ENCODE measurements around the gene C20orf173.

C20orf173 gene

GRCh38 chr20:35506179-35506578 is 23.3 kb downstream of the C20orf173 start:
- no peak for DNase-seq

- DNase-seq, result no peak
Observed at GRCh38 chr20:35504751-35505150, 24.7 kb downstream of the C20orf173 start.

GRCh38 chr20:35503841-35504561 is 25.5 kb downstream of the C20orf173 start:
- DNase-seq, result no peak

GRCh38 chr20:35503281-35503680 is 26.2 kb downstream of the C20orf173 start:
- no peak for DNase-seq

GRCh38 chr20:35502352-35502751 is 27.1 kb downstream of the C20orf173 start:
- no peak for DNase-seq

GRCh38 chr20:35499271-35499670 is 30.2 kb downstream of the C20orf173 start:
- no peak for DNase-seq

- DNase-seq, result no peak
Observed at GRCh38 chr20:35497780-35498189, 31.7 kb downstream of the C20orf173 start.

GRCh38 chr20:35497320-35497719 is 32.1 kb downstream of the C20orf173 start:
- no peak for DNase-seq

GRCh38 chr20:35496481-35496880 is 33.0 kb downstream of the C20orf173 start:
- no peak for DNase-seq

GRCh38 chr20:35492352-35492751 is 37.1 kb downstream of the C20orf173 start:
- no peak for DNase-seq

- no peak for DNase-seq
Observed at GRCh38 chr20:35491823-35492222, 37.6 kb downstream of the C20orf173 start.

GRCh38 chr20:35490736-35491181 is 38.7 kb downstream of the C20orf173 start:
- peak; percentile 73 for DNase-seq

GRCh38 chr20:35489717-35490116 is 39.7 kb downstream of the C20orf173 start:
- DNase-seq, result peak; percentile 31

- no peak for DNase-seq
Observed at GRCh38 chr20:35487479-35487878, 42.0 kb downstream of the C20orf173 start.

- no peak for DNase-seq
Observed at GRCh38 chr20:35479798-35480197, 49.7 kb downstream of the C20orf173 start.

- DNase-seq, result peak; percentile 9
Observed at GRCh38 chr20:35478804-35479472, 50.5 kb downstream of the C20orf173 start.

Data from CD4-positive, alpha-beta T cell treated with Interleukin-21 for 1 hour (primary cell).